HCT116 (cell line): Measurements from ENCODE around the gene TEAD3. TPM values are rescaled to one million over a fixed set of nuclear protein-coding genes. Genes with fewer than 3 reads are reported as not detected.

Experiments used
- ATAC-seq: fragments of 200-7000 bp; cut with Tn5 transposase; 2 replicates; pipeline ENCODE4 v1.9.1; 2020; ENCODE audit warnings: mild to moderate bottlenecking, moderate library complexity
- BruUV-seq: library from RNA; stranded (reverse); fragments of 400-500 nt; replicated peaks from 2 replicates; lab custom pipeline; 2021; lab: Mats Ljungman, UMichigan
- CTCF ChIA-PET: fragments of 300-600 bp; sonication (Branson Sonifier 250); formaldehyde crosslinking; loops from one replicate; lab custom pipeline; 2021; ENCODE audit warnings: antibody characterized with exemption; lab: Charles Lee
- POLR2A ChIA-PET: fragments of 300-600, 350-600 bp; sonication (Branson Sonifier 250); formaldehyde crosslinking; loops from one replicate; lab custom pipeline; 2021; ENCODE audit warnings: antibody characterized with exemption; lab: Charles Lee
- RAD21 ChIA-PET, 2 experiments: fragments of 300-600 bp; sonication (Branson Sonifier 250); formaldehyde crosslinking; loops; one replicate each; lab custom pipeline; 2023; ENCODE audit warnings: low total read pairs in 2 of 2; ENCODE audit not compliant: uncharacterized antibody in 2 of 2, unreplicated experiment in 2 of 2, low non-redundant PET in 1 of 2; lab: Charles Lee
- DNase-seq: peaks from one replicate; pipeline ENCODE4 v3.0.0-alpha.2; 2010; ENCODE audit warnings: low read depth, low spot score
- H2AFZ ChIP-seq: fragments of 200-600 bp; shearing (Covaris generic), sonication (generic); 2 replicates; pipeline ENCODE4 v1.6.1; 2017; ENCODE audit warnings: low read depth, mixed run types, mixed read lengths, antibody characterized with exemption, low read length; ENCODE audit not compliant: poor library complexity, severe bottlenecking
- H3K27ac ChIP-seq: 2 replicates; pipeline ENCODE4 v1.5.1; 2012; ENCODE audit warnings: low read depth, low read length
- H3K27me3 ChIP-seq: fragments of 200-600 bp; sonication (generic); 2 replicates; pipeline ENCODE4 v1.6.1; 2016; ENCODE audit warnings: mixed run types, low read length, mixed read lengths; ENCODE audit not compliant: insufficient read depth
- H3K36me3 ChIP-seq, 2 experiments: fragments of 200-500 bp in 1 of 2; fragments of 200-600 bp in 1 of 2; sonication (Bioruptor generic) in 1 of 2; sonication (generic) in 1 of 2; 2 replicates each; pipeline versions ENCODE4 v1.5.1 to v1.6.1; 2014 to 2016; ENCODE audit warnings: low read length in 2 of 2, inconsistent platforms in 1 of 2, mixed read lengths in 1 of 2, mixed run types in 1 of 2; ENCODE audit not compliant: insufficient read depth in 2 of 2, control insufficient read depth in 1 of 2
- H3K4me1 ChIP-seq, 2 experiments: fragments of 200-600 bp in 1 of 2; sonication (generic) in 1 of 2; 2 replicates each; pipeline versions ENCODE4 v1.5.1 to v1.6.1; 2012 to 2017; ENCODE audit warnings: low read length in 2 of 2, inconsistent platforms in 1 of 2, mild to moderate bottlenecking in 1 of 2, mixed read lengths in 1 of 2, mixed run types in 1 of 2, moderate library complexity in 1 of 2; ENCODE audit not compliant: insufficient read depth in 2 of 2, control insufficient read depth in 1 of 2
- H3K4me2 ChIP-seq: fragments of 200-600 bp; sonication (generic); 2 replicates; pipeline ENCODE4 v1.6.1; 2017; ENCODE audit warnings: mixed run types, low read length, mixed read lengths
- H3K4me3 ChIP-seq, 2 experiments: fragments of 200-600 bp in 1 of 2; sonication (generic) in 1 of 2; replicated peaks in 1 of 2; 2 replicates each; pipeline ENCODE4 v1.5.1; 2011 to 2016; ENCODE audit warnings: low read length in 2 of 2, control low read depth in 1 of 2, low read depth in 1 of 2, mild to moderate bottlenecking in 1 of 2, mixed read lengths in 1 of 2, mixed run types in 1 of 2
- H3K79me2 ChIP-seq: fragments of 200-600 bp; sonication (generic); 2 replicates; pipeline ENCODE4 v1.6.1; 2017; ENCODE audit warnings: mild to moderate bottlenecking, mixed run types, low read length, moderate library complexity, mixed read lengths; ENCODE audit not compliant: insufficient read depth
- H3K9ac ChIP-seq: fragments of 200-600 bp; sonication (generic); 2 replicates; pipeline ENCODE4 v1.6.1; 2016; ENCODE audit warnings: low read length, mixed read lengths
- H3K9me2 ChIP-seq: fragments of 200-600 bp; sonication (generic), shearing (Covaris generic); 2 replicates; pipeline ENCODE4 v1.6.1; 2017; ENCODE audit warnings: mixed run types, mild to moderate bottlenecking, moderate library complexity; ENCODE audit not compliant: insufficient read depth
- H3K9me3 ChIP-seq, 2 experiments: fragments of 200-500 bp in 1 of 2; fragments of 200-600 bp in 1 of 2; sonication (Bioruptor generic) in 1 of 2; sonication (generic) in 1 of 2; 2 replicates each; pipeline ENCODE4 v1.6.1; 2014 to 2017; ENCODE audit warnings: low read length in 2 of 2, mixed read lengths in 2 of 2, inconsistent platforms in 1 of 2, low read depth in 1 of 2, mild to moderate bottlenecking in 1 of 2, mixed run types in 1 of 2, moderate library complexity in 1 of 2; ENCODE audit not compliant: control insufficient read depth in 1 of 2, insufficient read depth in 1 of 2
- H4K20me1 ChIP-seq: fragments of 200-600 bp; sonication (generic), shearing (Covaris generic); 2 replicates; pipeline ENCODE4 v1.6.1; 2017; ENCODE audit warnings: mixed run types, mild to moderate bottlenecking, moderate library complexity; ENCODE audit not compliant: insufficient read depth
- ATF3 ChIP-seq: IDR thresholded peaks from 2 replicates; pipeline ENCODE4 v1.6.1; 2012
- CEBPB ChIP-seq: IDR thresholded peaks from 2 replicates; pipeline ENCODE4 v1.6.1; 2012; ENCODE audit warnings: low read depth
- CTCF ChIP-seq, 3 experiments: fragments of 200-600 bp in 1 of 3; sonication (generic) in 1 of 3; IDR thresholded peaks in 2 of 3; conservative IDR thresholded peaks in 1 of 3; 2 replicates each; pipeline ENCODE4 v1.5.1; 2012 to 2017; ENCODE audit warnings: low read depth in 2 of 3, low read length in 2 of 3, antibody characterized with exemption in 1 of 3, borderline replicate concordance in 1 of 3, control low read depth in 1 of 3, mild to moderate bottlenecking in 1 of 3, mixed read lengths in 1 of 3, mixed run types in 1 of 3, moderate library complexity in 1 of 3; ENCODE audit not compliant: insufficient read depth in 1 of 3
- EGR1 ChIP-seq: IDR thresholded peaks from 2 replicates; pipeline ENCODE4 v1.6.1; 2012; ENCODE audit warnings: low read depth
- ELF1 ChIP-seq: IDR thresholded peaks from 2 replicates; pipeline ENCODE4 v1.6.1; 2012; ENCODE audit warnings: low read depth, borderline replicate concordance
- EZH2phosphoT487 ChIP-seq: fragments of 200-600 bp; IDR thresholded peaks from 2 replicates; pipeline ENCODE4 v1.6.1; 2018; ENCODE audit warnings: antibody characterized with exemption, borderline replicate concordance
- FOSL1 ChIP-seq: IDR thresholded peaks from 2 replicates; pipeline ENCODE4 v1.6.1; 2012; ENCODE audit warnings: low read depth
- JUND ChIP-seq: IDR thresholded peaks from 2 replicates; pipeline ENCODE4 v1.6.1; 2012
- MAX ChIP-seq: IDR thresholded peaks from 2 replicates; pipeline ENCODE4 v1.6.1; 2012
- POLR2A ChIP-seq: IDR thresholded peaks from 2 replicates; pipeline ENCODE4 v1.7.0; 2011; ENCODE audit warnings: borderline replicate concordance; ENCODE audit not compliant: insufficient read depth, insufficient read length; ENCODE audit errors: extremely low read depth
- POLR2AphosphoS5 ChIP-seq: IDR thresholded peaks from 2 replicates; pipeline ENCODE4 v1.6.1; 2011; ENCODE audit warnings: mild to moderate bottlenecking, low read depth, low read length, moderate library complexity
- RAD21 ChIP-seq: IDR thresholded peaks from 2 replicates; pipeline ENCODE4 v1.6.1; 2012; ENCODE audit warnings: low read depth, mild to moderate bottlenecking
- REST ChIP-seq: IDR thresholded peaks from 2 replicates; pipeline ENCODE4 v1.6.1; 2012; ENCODE audit warnings: low read depth
- SIN3A ChIP-seq: IDR thresholded peaks from 2 replicates; pipeline ENCODE4 v1.6.1; 2012; ENCODE audit warnings: low read depth
- SP1 ChIP-seq: IDR thresholded peaks from 2 replicates; pipeline ENCODE4 v1.6.1; 2012; ENCODE audit warnings: low read depth
- SRF ChIP-seq: IDR thresholded peaks from 2 replicates; pipeline ENCODE4 v1.6.1; 2012; ENCODE audit warnings: low read depth
- TCF7L2 ChIP-seq: IDR thresholded peaks from 2 replicates; pipeline ENCODE4 v1.7.0; 2011; ENCODE audit warnings: borderline replicate concordance, inconsistent platforms; ENCODE audit not compliant: insufficient read depth, insufficient read length; ENCODE audit errors: extremely low read depth
- YY1 ChIP-seq: IDR thresholded peaks from 2 replicates; pipeline ENCODE4 v1.6.1; 2011; ENCODE audit warnings: low read length, low read depth, moderate library complexity, mild to moderate bottlenecking; ENCODE audit not compliant: insufficient replicate concordance; ENCODE audit errors: extremely low read depth
- ZBTB33 ChIP-seq: IDR thresholded peaks from 2 replicates; pipeline ENCODE4 v1.6.1; 2011; ENCODE audit warnings: mild to moderate bottlenecking, low read length, moderate library complexity; ENCODE audit not compliant: insufficient replicate concordance; ENCODE audit errors: extremely low read depth
- ZNF274 ChIP-seq: fragments of 200-500 bp; sonication (Bioruptor generic); IDR thresholded peaks from 2 replicates; pipeline ENCODE4 v1.6.1; 2014; ENCODE audit warnings: mild to moderate bottlenecking, low read depth, low read length, inconsistent platforms
- intact Hi-C: fragments of 100-400 bp; cut with micrococcal nuclease; formaldehyde crosslinking; loops from 2 replicates; pipeline ENCODE4 v1.10.0; 2022
- total RNA-seq: library from RNA; stranded (reverse); gene quantifications from one replicate; pipeline ENCODE4 v1.2.1, GENCODE V29; 2021; ENCODE audit not compliant: unreplicated experiment

The TEAD3 gene
- total RNA-seq, 1 experiment from 2014 or later, result 21.8 TPM

- RAD21 ChIA-PET, result interaction anchor here (0.6 to 2.1 kb wide), 11 partner anchors 36 to 270 kb away, joined by 3 to 20 read pairs (median 4); partner anchors contain the start of gene ARMC12 (in 2 of the 2)
- H3K27ac ChIP-seq, result no peak overlapping the region
- intact Hi-C loops, result loop anchor here (5.0 to 10.0 kb wide), 2 partner anchors 235 to 573 kb away; no protein-coding TSS in a partner anchor
- no peak overlapping the region for H3K9ac ChIP-seq
- no TSS peak for BruUV-seq
- no peaks in the 10 kb centered on the region for H3K9me2 ChIP-seq
- POLR2A ChIA-PET, result no interaction called here
- H3K4me1 ChIP-seq, result peaks cover 0 to 17% of the 10 kb centered on the region in 2 experiments; a peak in 3 of 4 replicates
- DNase-seq (no peak), ATAC-seq (no peak)
- H3K79me2 ChIP-seq, result no peaks in the 10 kb centered on the region
- CTCF ChIA-PET, result interaction anchor here (0.5 to 4.2 kb wide), 27 partner anchors 8 to 838 kb away, joined by 3 to 66 read pairs (median 4); partner anchors contain the start of genes ARMC12, TEAD3 and TULP1
- H3K36me3 ChIP-seq, result no peaks in the 10 kb centered on the region
- no peaks in the 10 kb centered on the region for H3K9me3 ChIP-seq
- H3K27me3 ChIP-seq, result no peaks in the 10 kb centered on the region
- H3K4me3 ChIP-seq, result no peak overlapping the region
- TF ChIP-seq ATF3, result no peak
- TF ChIP-seq SP1, result no peak
- no peak for TF ChIP-seq ZNF274
- TF ChIP-seq SIN3A, result no peak
- no peak for TF ChIP-seq EZH2phosphoT487
- no peak for TF ChIP-seq RAD21
- TF ChIP-seq EGR1, result no peak
- no peak for TF ChIP-seq ZBTB33
- TF ChIP-seq TCF7L2, result no peak
- TF ChIP-seq JUND, result no peak
- TF ChIP-seq FOSL1, result no peak
- no peak for TF ChIP-seq CEBPB
- no peak for TF ChIP-seq POLR2A
- TF ChIP-seq YY1, result no peak
- TF ChIP-seq POLR2AphosphoS5, result no peak
- TF ChIP-seq MAX, result no peak
- TF ChIP-seq SRF, result no peak
- no peak for TF ChIP-seq REST
- no peak for TF ChIP-seq ELF1
- no peak for TF ChIP-seq CTCF (IDR thresholded peaks at IDR 0.05 in 2 of 3, conservative IDR thresholded peaks at IDR 0.05 in 1 of 3; ENCODE audit: borderline replicate concordance in 1 of 3, insufficient read depth in 1 of 3, low read depth in 2 of 3, low read length in 2 of 3)
- no peaks in the 10 kb centered on the region for H4K20me1 ChIP-seq
- H3K4me2 ChIP-seq, result no peak overlapping the region
- H2AFZ ChIP-seq, result peak overlapping the region; percentile 89
Observed at GRCh38 chr6:35522151-35522550, 25.3 kb upstream of the TEAD3 start.
